ENCODE data around the gene SLC29A2.

DNA sequence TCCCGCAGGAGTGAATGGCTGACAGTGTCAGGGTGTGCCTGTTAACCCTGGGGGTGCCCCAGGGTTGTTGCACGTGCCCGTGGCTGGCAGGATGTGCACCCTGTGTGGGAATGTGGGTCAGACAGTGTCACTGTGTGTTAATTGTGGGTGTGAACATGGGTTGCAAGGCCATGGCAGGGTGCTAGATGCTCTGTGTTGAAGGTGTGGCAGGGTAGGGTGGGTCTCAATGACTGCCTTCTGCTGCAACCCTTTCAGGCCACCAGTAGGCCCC lies 43.6 kb downstream of the SLC29A2 start:
- TF ChIP-seq, protein P1, sequence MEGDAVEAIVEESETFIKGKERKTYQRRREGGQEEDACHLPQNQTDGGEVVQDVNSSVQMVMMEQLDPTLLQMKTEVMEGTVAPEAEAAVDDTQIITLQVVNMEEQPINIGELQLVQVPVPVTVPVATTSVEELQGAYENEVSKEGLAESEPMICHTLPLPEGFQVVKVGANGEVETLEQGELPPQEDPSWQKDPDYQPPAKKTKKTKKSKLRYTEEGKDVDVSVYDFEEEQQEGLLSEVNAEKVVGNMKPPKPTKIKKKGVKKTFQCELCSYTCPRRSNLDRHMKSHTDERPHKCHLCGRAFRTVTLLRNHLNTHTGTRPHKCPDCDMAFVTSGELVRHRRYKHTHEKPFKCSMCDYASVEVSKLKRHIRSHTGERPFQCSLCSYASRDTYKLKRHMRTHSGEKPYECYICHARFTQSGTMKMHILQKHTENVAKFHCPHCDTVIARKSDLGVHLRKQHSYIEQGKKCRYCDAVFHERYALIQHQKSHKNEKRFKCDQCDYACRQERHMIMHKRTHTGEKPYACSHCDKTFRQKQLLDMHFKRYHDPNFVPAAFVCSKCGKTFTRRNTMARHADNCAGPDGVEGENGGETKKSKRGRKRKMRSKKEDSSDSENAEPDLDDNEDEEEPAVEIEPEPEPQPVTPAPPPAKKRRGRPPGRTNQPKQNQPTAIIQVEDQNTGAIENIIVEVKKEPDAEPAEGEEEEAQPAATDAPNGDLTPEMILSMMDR (IDR thresholded peaks at IDR 0.05; ENCODE audit: low read depth, low read length) = no peak
- TF ChIP-seq POLR2A (IDR thresholded peaks at IDR 0.05; ENCODE audit: extremely low read depth, insufficient read length) (no peak), MYC (IDR thresholded peaks at IDR 0.05; ENCODE audit: low read depth, low read length) (no peak)
- TF ChIP-seq, protein P2, sequence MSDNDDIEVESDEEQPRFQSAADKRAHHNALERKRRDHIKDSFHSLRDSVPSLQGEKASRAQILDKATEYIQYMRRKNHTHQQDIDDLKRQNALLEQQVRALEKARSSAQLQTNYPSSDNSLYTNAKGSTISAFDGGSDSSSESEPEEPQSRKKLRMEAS (IDR thresholded peaks at IDR 0.05; ENCODE audit: low read depth, low read length) = no peak

Measured in NB4 (cell line).